ENCODE data around the gene ZC3HAV1. TPM values are rescaled to one million over a fixed set of nuclear protein-coding genes. Genes with fewer than 3 reads are reported as not detected.

ZC3HAV1 gene
- total and polyA plus RNA-seq, 2 of the 4 experiments (the other 2 are of a cell fraction) = 9.9 to 22.4 TPM

- H2AK9ac ChIP-seq (replicated peaks; ENCODE audit: low read depth, low read length, poor library complexity) = no peak overlapping the region
- no peak overlapping the region for H4K5ac ChIP-seq (ENCODE audit: low read depth, low read length)
- H3K23ac ChIP-seq (ENCODE audit: low read depth, low read length) = no peak overlapping the region
- WGBS, 2 experiments (ENCODE audit: extremely low coverage in 2 of 2, insufficient read length in 1 of 2) = 90% methylated on average over 2 of the region's 2 CpGs; no CpG with 5 or more reads in 1 of the 2 experiments
- no TSS peak for BruUV-seq (replicated peaks)
- no peak overlapping the region for H3K9ac ChIP-seq (ENCODE audit: low read depth, low read length)
- peaks cover 11% of the 10 kb centered on the region for H4K20me1 ChIP-seq (ENCODE audit: insufficient read depth, low read length)
- no peak overlapping the region for H2BK20ac ChIP-seq (ENCODE audit: low read depth, low read length)
- no peak overlapping the region for H4K8ac ChIP-seq (ENCODE audit: low read depth in 2 of 2, low read length in 2 of 2)
- dilution Hi-C loops (cut with HindIII; ENCODE audit: low sequenced_read_pairs, unreplicated experiment) (no loop called here), intact Hi-C loops (cut with micrococcal nuclease) (no loop called here), in situ Hi-C loops (cut with MboI; ENCODE audit: low sequenced_read_pairs) (no loop called here)
- no peak overlapping the region for H4K91ac ChIP-seq (ENCODE audit: insufficient read depth, low read depth, low read length)
- no peak for DNase-seq
- POLR2A ChIA-PET (ENCODE audit: unreplicated experiment) = no interaction called here
- H3K36me3 ChIP-seq (ENCODE audit: control insufficient read depth, insufficient read depth, low read length) = peaks cover 3% of the 10 kb centered on the region
- H3K4me3 ChIP-seq (ENCODE audit: insufficient read depth, low read depth, low read length) = no peak overlapping the region
- H3K4ac ChIP-seq (ENCODE audit: low read depth, low read length) = no peak overlapping the region
- CTCF ChIA-PET = no interaction called here
- H3K27ac ChIP-seq (ENCODE audit: insufficient read depth, low read length) = no peak overlapping the region
- no peak overlapping the region for H3K18ac ChIP-seq (ENCODE audit: low read depth, low read length)
- H3K4me1 ChIP-seq (ENCODE audit: control insufficient read depth, insufficient read depth, low read length) = peaks cover 8% of the 10 kb centered on the region
- no peak overlapping the region for H3K56ac ChIP-seq (ENCODE audit: extremely low read depth, insufficient read depth, low read length)
- H2AK5ac ChIP-seq (ENCODE audit: low read depth, low read length) = no peak overlapping the region
- H2BK5ac ChIP-seq (ENCODE audit: low read depth, low read length, poor library complexity, severe bottlenecking) = no peak overlapping the region
- no peak overlapping the region for H3K4me2 ChIP-seq (ENCODE audit: low read depth, low read length)
- TF ChIP-seq ELK1 (IDR thresholded peaks at IDR 0.05; ENCODE audit: borderline replicate concordance, low read depth, low read length) = no peak
- no peak for TF ChIP-seq MXI1 (IDR thresholded peaks at IDR 0.05; ENCODE audit: borderline replicate concordance, low read depth, low read length)
- TF ChIP-seq NFE2L2 (IDR thresholded peaks at IDR 0.05; ENCODE audit: low read depth, low read length) = no peak
- no peak for TF ChIP-seq MAFK (IDR thresholded peaks at IDR 0.05; ENCODE audit: low read depth, low read length)
- TF ChIP-seq RCOR1 (IDR thresholded peaks at IDR 0.05; ENCODE audit: insufficient replicate concordance, low read length) = no peak
- TF ChIP-seq SMC3 (IDR thresholded peaks at IDR 0.05; ENCODE audit: low read depth, low read length) = no peak
- no peak for TF ChIP-seq RAD21 (IDR thresholded peaks at IDR 0.05; ENCODE audit: low read length)
- TF ChIP-seq BHLHE40 (IDR thresholded peaks at IDR 0.05; ENCODE audit: low read depth, low read length) = no peak
- no peak for TF ChIP-seq MAZ (IDR thresholded peaks at IDR 0.05; ENCODE audit: borderline replicate concordance, low read depth, low read length)
- no peak for TF ChIP-seq USF2 (IDR thresholded peaks at IDR 0.05; ENCODE audit: low read depth, low read length)
- no peak for TF ChIP-seq RFX5 (IDR thresholded peaks at IDR 0.05; ENCODE audit: low read depth, low read length)
- no peak for TF ChIP-seq CTCF (conservative IDR thresholded peaks at IDR 0.05; ENCODE audit: low read depth, low read length)
- no peak for TF ChIP-seq CEBPB (IDR thresholded peaks at IDR 0.05; ENCODE audit: low read depth, low read length)
- TF ChIP-seq CHD1 (IDR thresholded peaks at IDR 0.05; ENCODE audit: low read depth, low read length) = no peak
- TF ChIP-seq FOS (IDR thresholded peaks at IDR 0.05; ENCODE audit: low read depth, low read length) = no peak
- no peak for TF ChIP-seq POLR2A (IDR thresholded peaks at IDR 0.05; ENCODE audit: low read depth, low read length)
- no peak overlapping the region for H2BK120ac ChIP-seq (ENCODE audit: low read depth, low read length)
- peaks cover 12% of the 10 kb centered on the region for H3K9me1 ChIP-seq (ENCODE audit: insufficient read depth, low read length)
- H2BK15ac ChIP-seq (ENCODE audit: low read depth, low read length) = no peak overlapping the region
- H3K79me1 ChIP-seq (ENCODE audit: low read depth in 1 of 2, low read length in 2 of 2) = peaks cover 11 to 25% of the 10 kb centered on the region in 2 experiments
- no peaks in the 10 kb centered on the region for H3K9me3 ChIP-seq (ENCODE audit: control insufficient read depth, insufficient read depth, low read length)
- H3K14ac ChIP-seq (replicated peaks; ENCODE audit: low read depth, low read length) = no peak overlapping the region
- H3K27me3 ChIP-seq (ENCODE audit: control insufficient read depth, insufficient read depth, low read length) = no peaks in the 10 kb centered on the region
- no peak overlapping the region for H2AFZ ChIP-seq (replicated peaks; ENCODE audit: low read length, poor library complexity)
- no peak for ATAC-seq (ENCODE audit: low read depth)
These were observed 70.8 kb downstream of the ZC3HAV1 start for GRCh38 chr7:139038691-139039090.
